RPMI7951 (cell line): ENCODE data around the gene TLE6. TPM values are rescaled to one million over a fixed set of nuclear protein-coding genes. Genes with fewer than 3 reads are reported as not detected.
A peak's percentile ranks its signal among the peaks of the same experiment; 100 is the strongest.
"Not testable (repeated sequence)": the region's sequence is repeated elsewhere in the genome, so short reads cannot be mapped to it uniquely, and the experiment has no call there.

Source experiments
- DNase-seq: peaks from one replicate; pipeline ENCODE4 v3.0.0-alpha.2; 2012; ENCODE audit warnings: low read depth
- total RNA-seq: library from RNA; depleted of rRNA; stranded (reverse); fragments of >200 nt; shearing (Covaris generic); gene quantifications from 2 replicates; pipeline ENCODE4 v1.2.3, GENCODE V29; 2014; rRNA removed

The TLE6 gene
- total RNA-seq, 1 experiment from 2014 or later, result 0.84 TPM

DNA sequence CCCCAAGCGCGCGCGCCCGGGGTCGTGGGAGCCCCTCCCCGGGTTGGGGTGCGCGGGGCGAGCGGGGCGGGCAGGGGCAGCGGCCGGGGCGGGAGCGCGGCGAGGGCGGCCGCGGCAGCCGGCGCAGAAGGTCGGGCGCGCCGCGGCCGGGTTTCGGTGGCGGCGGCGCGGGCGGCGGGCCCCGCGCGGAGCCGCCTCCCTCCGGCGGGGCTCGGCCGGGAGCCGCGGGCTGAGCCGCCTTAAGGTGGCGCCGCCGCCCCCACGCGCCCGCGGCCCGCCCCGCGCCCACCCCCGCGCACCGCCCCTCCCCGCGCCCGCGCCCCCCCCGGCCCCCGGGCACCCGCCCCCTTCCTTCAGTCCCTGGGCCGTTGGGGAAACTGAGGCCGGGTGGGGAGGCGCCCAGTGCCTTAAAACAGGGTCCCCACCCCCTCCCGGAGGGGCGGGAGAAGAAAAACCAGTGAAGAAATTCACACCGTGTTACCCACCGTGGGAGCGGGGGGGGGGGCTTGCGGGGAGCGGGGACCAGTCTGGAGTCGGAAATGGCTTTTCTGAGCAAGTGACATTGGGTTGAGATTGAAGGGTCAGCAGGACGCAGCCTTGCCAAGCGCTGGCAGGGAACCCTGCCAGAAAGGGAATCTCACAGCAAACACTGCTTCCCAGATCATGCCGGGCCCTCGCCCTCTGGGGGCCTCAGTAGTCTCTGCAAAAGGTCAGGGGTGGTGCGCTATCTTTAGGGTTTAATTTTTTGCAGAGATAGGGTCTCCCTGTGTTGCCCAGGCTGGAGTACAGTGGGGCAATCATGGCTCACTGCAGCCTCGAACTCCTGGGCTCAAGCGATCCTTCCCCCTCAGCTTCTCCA, 51.9 kb downstream of the TLE6 start, which contains the start of gene TLE2:
TSS of gene TLE2 (minus strand) at position 216 of the 859 bp plus-strand sequence. CDS start 376 bp downstream, outside the sequence.
- DNase-seq, result no peak

DNA sequence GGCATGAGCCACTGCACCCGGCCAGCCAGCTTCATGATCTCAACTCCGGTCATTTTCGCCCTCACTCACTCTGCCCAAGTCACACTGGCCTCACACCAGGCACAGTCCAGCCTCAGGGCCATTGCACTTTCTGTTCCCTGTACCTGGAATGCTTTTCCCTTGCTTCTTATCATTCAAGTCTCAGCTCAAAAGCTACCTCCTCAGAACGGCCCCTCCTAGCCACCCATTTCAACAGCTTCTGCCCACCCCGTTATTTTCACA, 54.2 kb downstream of the TLE6 start:
- no peak for DNase-seq

DNA sequence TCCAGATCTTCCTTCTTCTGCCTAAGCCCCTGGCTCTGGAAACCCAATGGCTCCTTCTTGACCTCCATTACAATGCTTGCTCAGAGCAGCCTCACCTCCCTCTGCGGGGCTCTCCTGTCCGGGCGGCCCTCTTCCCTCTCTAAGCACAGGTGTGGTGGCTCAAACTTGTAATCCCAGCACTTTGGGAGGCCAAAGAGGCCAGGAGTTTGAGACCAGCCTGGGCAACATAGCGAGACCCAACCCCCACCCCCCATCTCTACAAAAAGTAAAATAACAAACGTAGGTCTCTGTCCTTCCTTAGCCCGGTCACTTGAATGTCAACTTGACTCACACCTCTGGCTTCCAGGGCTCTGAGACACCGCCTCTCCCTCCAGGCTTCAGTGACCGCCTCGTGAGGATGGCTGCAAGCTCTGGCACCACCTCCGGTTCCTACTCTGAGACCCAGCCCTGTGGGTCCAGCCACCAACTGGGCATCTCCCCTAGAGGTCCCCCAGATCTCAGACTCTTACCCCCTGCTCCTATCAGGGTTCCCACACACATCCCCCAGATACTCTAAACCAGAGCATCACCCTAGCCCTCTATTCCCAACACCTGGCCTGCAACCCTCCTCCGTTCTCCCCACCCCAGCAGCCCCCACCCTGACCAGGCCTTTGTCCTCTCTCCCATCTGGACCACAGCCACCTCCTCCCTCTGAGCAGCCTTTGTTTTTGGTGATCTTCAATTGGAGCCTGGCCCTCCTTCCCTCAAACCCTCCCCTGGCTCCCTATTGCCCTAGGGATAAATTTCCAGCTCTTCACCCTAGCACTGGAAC, 56.4 kb downstream of the TLE6 start:
- DNase-seq, result no peak

DNA sequence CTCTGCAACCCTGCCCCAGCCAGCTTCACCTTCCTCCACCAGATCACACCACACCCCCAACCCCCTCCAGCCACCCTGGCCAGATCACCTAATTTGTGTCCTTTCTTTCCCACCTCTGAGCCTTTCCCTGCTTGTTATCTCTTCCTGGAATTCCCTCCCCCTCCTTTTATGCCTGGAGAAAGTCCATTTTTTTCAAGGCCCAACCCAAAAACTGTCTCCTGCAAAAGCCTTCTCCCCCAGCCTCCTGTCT, 57.0 kb downstream of the TLE6 start:
- DNase-seq, result no peak

DNA sequence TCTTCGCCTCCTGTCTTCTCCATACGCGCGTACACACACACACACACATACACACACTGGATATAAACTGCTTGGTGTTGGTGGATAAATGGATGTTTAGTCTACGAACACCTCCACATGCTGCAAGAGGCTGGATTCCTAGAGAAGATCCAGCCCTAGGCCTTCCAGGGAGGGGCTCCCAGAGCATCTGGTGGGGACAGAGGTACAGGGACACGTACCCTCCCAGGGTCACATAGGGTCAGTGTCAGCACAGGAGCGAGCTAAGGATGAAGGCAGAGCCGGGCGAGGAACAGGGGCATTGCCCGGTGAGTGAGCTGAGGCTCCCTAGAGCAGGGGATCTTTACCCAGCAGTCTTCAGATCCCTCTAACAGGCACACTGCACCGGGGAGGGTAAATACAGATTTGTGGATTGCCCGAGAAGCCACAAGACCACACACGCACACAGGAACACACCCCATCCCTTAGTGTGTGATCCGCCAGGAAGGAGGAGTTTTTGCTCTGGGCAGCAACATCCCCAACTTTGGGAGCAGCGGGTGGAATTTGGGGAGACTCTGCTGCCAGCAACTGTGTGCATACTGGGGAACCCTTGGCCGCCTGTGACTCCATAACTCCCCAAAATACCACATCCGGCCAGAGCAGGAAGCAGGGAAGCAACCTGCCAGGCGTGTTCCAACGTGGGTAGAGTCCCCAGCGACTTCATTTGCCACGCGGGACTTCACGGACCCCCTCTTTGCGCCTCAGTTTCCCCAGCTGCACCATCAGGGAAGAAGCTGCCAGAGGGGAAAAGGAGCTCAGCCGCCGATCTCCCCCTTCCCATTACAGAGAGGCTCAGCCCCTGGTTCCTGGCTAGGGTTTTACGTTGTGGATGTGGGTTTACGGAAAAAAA, 57.5 kb downstream of the TLE6 start:
- peak; percentile 66 for DNase-seq

DNA sequence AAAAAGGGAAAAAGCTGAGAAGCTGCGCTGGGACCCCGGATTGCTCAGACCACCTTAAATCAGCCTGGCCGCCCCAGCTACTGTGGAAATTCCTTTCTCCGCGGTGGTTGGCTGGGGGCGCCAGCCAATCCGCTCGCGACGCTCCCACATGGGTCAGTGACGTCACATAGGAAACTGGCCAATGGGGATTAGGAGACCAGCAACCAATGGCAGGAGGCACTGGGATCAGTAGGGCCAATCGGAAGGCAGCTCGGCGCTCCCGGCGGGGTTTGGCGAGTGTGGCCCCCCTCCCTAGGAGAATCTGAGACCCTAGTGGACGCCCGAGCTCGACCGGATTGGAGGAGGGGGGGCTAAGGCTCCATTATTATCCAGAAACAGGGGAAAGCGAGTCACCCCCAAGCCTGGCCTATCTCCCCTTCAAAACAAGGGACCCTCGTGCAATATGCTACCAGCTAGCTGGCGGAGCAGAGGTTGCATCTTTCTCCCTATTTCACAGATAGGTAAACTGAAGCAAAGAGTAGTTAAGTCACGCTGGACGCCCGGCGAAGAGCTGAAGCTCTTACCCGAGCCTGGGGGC, 58.3 kb downstream of the TLE6 start:
- DNase-seq, result peak; percentile 99

DNA sequence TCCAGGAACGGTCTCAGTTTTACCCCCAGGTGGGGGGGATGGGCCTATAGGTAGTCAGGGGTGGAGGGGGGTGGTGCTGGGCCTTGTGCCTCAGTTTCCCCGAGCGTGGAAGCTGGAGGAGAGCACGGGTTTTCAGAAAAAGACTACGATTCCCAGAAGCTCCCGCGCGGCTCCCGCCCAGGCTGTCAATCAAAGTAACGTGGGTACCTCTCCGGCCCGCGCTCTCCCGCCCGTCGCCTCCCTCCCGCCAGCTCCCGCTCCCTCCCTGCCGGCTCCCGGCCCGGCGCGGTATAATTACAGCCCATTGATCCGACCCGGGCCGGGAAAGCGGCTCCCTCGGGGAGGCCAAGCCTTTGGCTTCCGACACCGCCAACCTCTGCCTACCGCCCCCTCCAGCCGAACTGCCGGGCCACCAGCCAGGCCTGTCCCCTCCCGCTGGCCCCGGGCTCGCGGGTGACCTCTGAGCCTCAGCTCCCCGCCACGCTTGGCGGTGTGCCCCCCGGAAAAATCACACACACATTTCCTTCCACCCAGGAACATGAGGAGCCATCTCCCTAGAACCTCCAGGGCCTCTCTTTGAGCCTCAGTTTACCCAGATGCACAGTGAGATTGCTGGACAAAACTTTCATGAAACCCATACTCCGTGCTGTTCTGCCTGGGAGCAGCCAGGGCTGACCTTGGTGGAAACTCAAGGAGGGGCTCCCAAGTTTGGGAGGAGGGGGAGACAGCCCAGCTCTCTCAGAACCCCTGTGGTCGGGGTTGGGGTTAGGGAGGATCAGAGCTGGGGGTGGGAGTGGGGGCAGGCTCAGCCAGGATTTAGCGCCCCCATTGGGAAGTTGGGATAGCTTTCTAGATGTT, 59.0 kb downstream of the TLE6 start:
- peak; percentile 90 for DNase-seq

DNA sequence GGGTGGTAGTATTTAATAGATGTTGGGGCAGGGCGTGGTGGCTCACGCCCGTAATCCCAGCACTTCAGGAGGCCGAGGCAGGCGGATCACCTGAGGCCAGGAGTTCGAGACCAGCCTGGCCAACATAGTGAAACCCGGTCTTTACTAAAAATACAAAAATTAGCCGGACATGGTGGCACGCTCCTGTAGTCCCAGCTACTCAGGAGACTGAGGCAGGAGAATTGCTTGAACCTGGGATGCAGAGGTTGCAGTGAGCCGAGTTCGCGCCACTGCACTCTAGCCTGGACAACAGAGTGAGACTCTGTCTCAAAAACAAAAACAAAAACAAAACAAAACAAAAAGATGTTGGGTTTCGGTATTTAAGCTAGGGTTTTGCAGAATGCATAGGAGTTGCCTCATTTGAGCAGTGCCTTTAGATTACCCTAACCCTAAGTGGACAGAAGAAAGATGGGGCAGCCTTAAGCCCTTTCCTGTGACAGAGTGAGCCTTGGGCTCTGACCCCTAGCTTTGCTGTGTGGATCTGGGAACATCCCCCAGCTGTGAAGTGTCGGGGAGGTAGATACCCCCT, 59.7 kb downstream of the TLE6 start:
- DNase-seq, result not testable (repeated sequence)

DNA sequence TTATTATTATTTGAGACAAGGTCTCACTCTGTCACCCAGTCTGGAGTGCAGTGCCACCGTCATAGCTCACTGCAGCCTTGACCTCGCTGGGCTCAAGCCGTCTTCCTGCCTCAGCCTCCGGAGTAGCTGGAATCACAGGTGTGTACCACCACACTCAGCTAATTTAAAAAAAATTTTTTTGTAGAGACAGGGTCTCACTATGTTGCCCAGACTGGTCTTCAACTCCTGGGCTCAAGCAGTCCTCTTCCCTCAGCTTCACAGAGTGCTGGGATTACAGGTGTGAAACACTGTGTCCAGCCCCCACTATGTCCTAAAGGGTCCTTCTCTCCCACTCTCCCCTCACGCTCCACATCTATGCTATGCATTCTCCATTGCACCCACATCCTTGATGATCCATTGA, 60.9 kb downstream of the TLE6 start:
- no peak for DNase-seq

DNA sequence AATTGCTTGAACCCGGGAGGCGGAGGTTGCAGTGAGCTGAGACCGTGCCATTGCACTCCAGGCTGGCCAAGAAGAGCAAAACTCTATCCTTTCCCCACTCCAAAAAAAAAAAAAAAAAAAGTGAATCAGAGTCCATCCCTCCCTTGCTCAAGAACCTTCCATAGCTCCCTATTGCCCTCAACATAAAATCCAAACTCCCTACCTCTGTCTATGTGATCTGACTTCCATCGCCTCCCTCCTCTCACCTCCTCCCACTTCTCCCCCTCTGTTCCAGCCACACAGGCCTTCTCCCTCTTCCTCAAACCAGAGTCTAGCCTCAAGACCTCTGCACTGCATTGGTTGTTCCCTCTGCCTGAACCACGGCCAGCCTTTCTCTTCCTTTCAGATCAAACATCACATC, 61.8 kb downstream of the TLE6 start:
- DNase-seq, result no peak

DNA sequence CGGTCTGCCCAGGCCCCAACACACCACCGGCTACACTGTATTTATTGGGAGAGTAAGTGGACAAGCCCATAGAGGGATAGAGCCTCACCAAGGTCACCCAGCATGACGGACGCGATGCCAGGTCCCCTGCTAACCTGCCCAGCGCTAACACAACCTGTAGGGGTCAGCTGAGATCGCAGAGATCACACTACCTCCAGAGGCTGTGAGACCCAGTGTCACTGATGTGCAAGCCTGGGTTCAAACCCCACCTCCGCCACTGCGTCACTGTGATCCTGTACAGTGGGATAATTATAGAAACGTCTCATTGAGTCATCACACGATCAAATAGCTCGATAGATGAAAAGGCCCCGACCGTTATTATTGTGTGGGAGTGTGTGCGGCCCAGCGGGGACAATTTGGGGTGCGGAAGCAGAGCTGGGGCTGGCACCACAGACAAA, 62.3 kb downstream of the TLE6 start:
- no peak for DNase-seq

DNA sequence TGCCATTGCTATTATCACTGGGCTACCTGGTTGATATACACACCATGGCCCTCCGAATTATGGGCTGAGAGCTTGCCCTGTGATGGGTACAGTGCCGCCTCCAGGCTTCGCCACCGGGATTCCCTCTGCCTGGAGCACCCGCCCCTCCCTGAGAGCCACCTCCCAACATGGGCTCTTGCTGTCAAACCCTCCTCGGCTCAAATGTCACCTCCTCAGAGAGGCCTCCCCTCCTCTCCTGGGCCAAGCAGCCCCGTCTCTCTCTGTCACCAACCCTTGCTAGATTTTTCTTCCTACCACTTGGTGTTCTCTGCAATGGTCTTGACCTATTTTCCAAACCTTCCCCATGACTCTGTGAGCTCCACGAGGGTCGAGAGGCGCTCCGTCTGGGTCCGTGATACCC, 64.0 kb downstream of the TLE6 start:
- DNase-seq, result no peak

DNA sequence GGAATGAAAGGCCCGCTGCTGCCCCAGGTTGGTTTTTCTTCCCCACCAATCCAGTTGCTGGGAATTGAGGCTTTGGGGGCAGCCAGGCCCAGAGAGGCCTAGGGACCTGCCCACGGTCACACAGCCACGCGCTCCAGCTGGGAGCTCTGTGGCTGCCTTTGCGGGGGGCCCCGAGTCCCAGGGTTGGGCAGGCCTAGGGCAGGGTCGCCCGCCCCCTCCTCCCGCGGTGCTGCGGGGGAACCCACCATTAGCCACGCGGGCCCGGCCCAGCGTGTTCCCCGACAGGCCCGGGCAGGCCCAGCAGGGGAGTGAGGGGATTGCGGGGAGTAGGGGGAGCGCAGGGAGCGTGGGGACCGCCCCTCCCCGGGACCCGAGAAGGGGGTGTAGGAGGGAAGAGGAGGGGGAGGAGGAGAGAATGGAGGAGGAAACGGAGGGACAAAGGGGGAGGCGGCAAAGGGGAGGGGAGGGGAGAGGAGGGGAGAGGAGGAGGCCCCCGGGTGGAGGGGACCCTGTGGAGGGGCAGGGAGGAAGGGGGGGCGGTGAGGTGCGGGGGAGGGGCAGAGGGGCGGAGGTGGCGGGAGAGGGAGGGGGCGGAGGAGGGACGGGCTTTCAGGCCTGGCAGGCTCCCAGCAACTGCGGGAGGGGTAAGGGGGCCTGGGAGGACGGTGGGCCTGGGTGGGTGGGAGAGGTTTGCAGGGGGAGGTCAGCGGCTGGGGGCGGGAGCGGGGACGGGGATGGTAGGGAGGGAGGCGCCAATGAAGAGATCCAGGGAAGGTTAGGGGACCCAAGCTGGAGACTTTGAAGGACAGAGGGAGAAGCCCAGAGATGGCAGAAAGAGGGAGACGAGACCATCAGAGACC, 64.6 kb downstream of the TLE6 start:
- no peak for DNase-seq

DNA sequence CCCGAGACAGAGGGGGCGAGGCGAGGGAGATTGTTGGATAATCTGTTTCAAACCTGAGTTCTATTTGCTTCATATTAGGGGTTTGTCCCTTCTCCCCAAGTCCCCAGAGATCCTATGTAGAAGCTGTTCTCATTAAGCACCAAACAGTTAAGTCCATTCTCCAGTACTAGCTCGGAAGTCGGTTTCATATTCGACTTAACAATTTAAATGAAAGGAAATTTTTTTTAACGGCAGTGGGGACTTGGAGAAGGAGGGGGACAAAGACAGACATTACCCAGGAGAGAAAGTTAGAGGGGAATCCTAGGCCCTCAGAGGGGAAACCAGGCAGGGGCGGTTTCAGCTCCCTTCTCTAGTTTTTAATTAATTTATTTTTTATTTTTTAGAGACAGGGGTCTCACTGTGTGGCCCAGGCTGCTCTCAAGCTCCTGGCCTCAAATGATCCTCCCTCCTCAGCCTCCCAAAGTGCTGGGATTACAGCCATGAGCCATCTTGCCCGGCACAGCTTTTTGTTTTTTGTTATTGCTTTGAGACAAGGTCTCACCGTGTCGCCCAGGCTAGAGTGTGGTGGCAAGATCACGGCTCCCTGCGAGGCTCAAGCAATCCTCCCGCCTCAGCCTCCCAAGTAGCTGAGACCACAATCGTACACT, 65.4 kb downstream of the TLE6 start:
- DNase-seq, result no peak

Other genes with a start within 250 kb of the TLE6 start
- gene SLC39A3, start 237.5 kb upstream of the TLE6 start, total RNA-seq, result 37.1 and 55.1 TPM in 2 replicates
- 58.5 and 62.1 TPM in 2 replicates for gene SGTA, start 194.3 kb upstream of the TLE6 start, total RNA-seq
- 63.7 and 117 TPM in 2 replicates for gene THOP1, start 192.1 kb upstream of the TLE6 start, total RNA-seq
- gene ZNF554, start 157.7 kb upstream of the TLE6 start, total RNA-seq, result 0.88 and 1.1 TPM in 2 replicates
- gene ZNF555, start 136.1 kb upstream of the TLE6 start, total RNA-seq, result 6.8 and 7.3 TPM in 2 replicates
- gene ZNF556, start 110.2 kb upstream of the TLE6 start, total RNA-seq, result 0.68 and 1.7 TPM in 2 replicates
- gene ZNF57, start 76.6 kb upstream of the TLE6 start, total RNA-seq, result 4.9 and 5.0 TPM in 2 replicates
- gene ZNF77, start 32.6 kb upstream of the TLE6 start, total RNA-seq, result 9.1 and 12.0 TPM in 2 replicates
- gene TLE2, start 51.7 kb downstream of the TLE6 start, total RNA-seq, result not detected in 2 replicates
- gene TLE5, start 84.9 kb downstream of the TLE6 start, total RNA-seq, result 178 and 208 TPM in 2 replicates
- 35.9 and 56.3 TPM in 2 replicates for gene GNA11, start 116.8 kb downstream of the TLE6 start, total RNA-seq
- gene GNA15, start 158.5 kb downstream of the TLE6 start, total RNA-seq, result 36.5 and 42.2 TPM in 2 replicates
- not detected in 2 replicates for gene S1PR4, start 201.2 kb downstream of the TLE6 start, total RNA-seq
- gene NCLN, start 208.4 kb downstream of the TLE6 start, total RNA-seq, result 29.2 and 39.5 TPM in 2 replicates
- gene CELF5, start 247.1 kb downstream of the TLE6 start, total RNA-seq, result not detected in 2 replicates